Neuronal stem cell (in vitro differentiated cells): Measurements from ENCODE around the gene TCFL5.

ENCODE experiments used
- DNase-seq: peaks from one replicate; pipeline ENCODE4 v3.0.0-alpha.2; 2013; ENCODE audit warnings: low spot score
- H2AFZ ChIP-seq: one replicate; pipeline ENCODE4 v1.6.1; 2013; ENCODE audit warnings: mild to moderate bottlenecking, low read length, inconsistent platforms
- H2AK5ac ChIP-seq: 2 replicates; pipeline ENCODE4 v1.6.1; 2013; ENCODE audit warnings: low read depth, mild to moderate bottlenecking, inconsistent platforms, low read length, moderate library complexity, mixed read lengths
- H2BK120ac ChIP-seq: 2 replicates; pipeline ENCODE4 v1.6.1; 2013; ENCODE audit warnings: low read depth, mild to moderate bottlenecking, inconsistent platforms, low read length, moderate library complexity, mixed read lengths
- H2BK12ac ChIP-seq: one replicate; pipeline ENCODE4 v1.6.1; 2013; ENCODE audit warnings: low read length, inconsistent platforms
- H2BK15ac ChIP-seq: 2 replicates; pipeline ENCODE4 v1.6.1; 2013; ENCODE audit warnings: mild to moderate bottlenecking, low read length, inconsistent platforms, mixed read lengths
- H2BK5ac ChIP-seq: one replicate; pipeline ENCODE4 v1.6.1; 2013; ENCODE audit warnings: inconsistent platforms, mild to moderate bottlenecking, low read length, moderate library complexity
- H3K14ac ChIP-seq: one replicate; pipeline ENCODE4 v1.6.1; 2013; ENCODE audit warnings: low read length, inconsistent platforms
- H3K18ac ChIP-seq: 2 replicates; pipeline ENCODE4 v1.6.1; 2013; ENCODE audit warnings: low read length, inconsistent platforms
- H3K23ac ChIP-seq: 2 replicates; pipeline ENCODE4 v1.6.1; 2013; ENCODE audit warnings: low read depth, mild to moderate bottlenecking, mixed read lengths, low read length, inconsistent platforms; ENCODE audit not compliant: poor library complexity
- H3K27ac ChIP-seq: replicated peaks from 3 replicates; pipeline ENCODE4 v1.5.1; 2013; ENCODE audit warnings: low read length, inconsistent platforms
- H3K27me3 ChIP-seq, 3 experiments: 2 replicates each; pipeline ENCODE4 v1.6.1; 2013; ENCODE audit warnings: low read length in 3 of 3, mild to moderate bottlenecking in 2 of 3, inconsistent platforms in 1 of 3, low read depth in 1 of 3, mixed read lengths in 1 of 3, moderate library complexity in 1 of 3; ENCODE audit not compliant: control insufficient read depth in 3 of 3, insufficient read depth in 3 of 3
- H3K36me3 ChIP-seq, 2 donors: replicated peaks in 1 of 2; 2 replicates each; pipeline ENCODE4 v1.6.1; 2013; ENCODE audit warnings: low read length in 2 of 2; ENCODE audit not compliant: control insufficient read depth in 2 of 2, insufficient read depth in 2 of 2
- H3K4ac ChIP-seq: 2 replicates; pipeline ENCODE4 v1.6.1; 2013; ENCODE audit warnings: inconsistent platforms, mild to moderate bottlenecking, low read length, moderate library complexity
- H3K4me1 ChIP-seq, 2 donors: 1 replicate in 1 of 2; 2 replicates in 1 of 2; pipeline ENCODE4 v1.6.1; 2013; ENCODE audit warnings: low read length in 2 of 2, low read depth in 1 of 2; ENCODE audit not compliant: control insufficient read depth in 2 of 2, insufficient read depth in 1 of 2
- H3K4me2 ChIP-seq: one replicate; pipeline ENCODE4 v1.6.1; 2013; ENCODE audit warnings: mild to moderate bottlenecking, low read length, inconsistent platforms; ENCODE audit not compliant: insufficient read depth, poor library complexity, severe bottlenecking
- H3K4me3 ChIP-seq, 2 donors: 2 replicates each; pipeline ENCODE4 v1.5.1; 2013; ENCODE audit warnings: low read length in 2 of 2, mild to moderate bottlenecking in 2 of 2, inconsistent platforms in 1 of 2, moderate library complexity in 1 of 2
- H3K79me1 ChIP-seq: one replicate; pipeline ENCODE4 v1.6.1; 2013; ENCODE audit warnings: low read depth, mild to moderate bottlenecking, inconsistent platforms, low read length, moderate library complexity
- H3K9ac ChIP-seq: one replicate; pipeline ENCODE4 v1.6.1; 2013; ENCODE audit warnings: mild to moderate bottlenecking, low read depth, low read length, inconsistent platforms; ENCODE audit not compliant: poor library complexity
- H3K9me3 ChIP-seq, 2 donors: replicated peaks in 1 of 2; 2 replicates each; pipeline versions ENCODE3 to v1.6.1; 2013; ENCODE audit warnings: low read length in 2 of 2, mild to moderate bottlenecking in 2 of 2, inconsistent platforms in 1 of 2, low read depth in 1 of 2, mixed read lengths in 1 of 2, moderate library complexity in 1 of 2; ENCODE audit not compliant: control insufficient read depth in 2 of 2, insufficient read depth in 1 of 2
- H4K8ac ChIP-seq: one replicate; pipeline ENCODE4 v1.6.1; 2013; ENCODE audit warnings: low read depth, mild to moderate bottlenecking, inconsistent platforms, low read length, moderate library complexity
- H4K91ac ChIP-seq: one replicate; pipeline ENCODE4 v1.6.1; 2013; ENCODE audit warnings: low read length, low read depth, mild to moderate bottlenecking, inconsistent platforms; ENCODE audit not compliant: poor library complexity
- WGBS, 2 donors: extraction: QIAGEN DNeasy Blood & Tissue Kit; methylation state at CpG; one replicate each; pipeline ENCODE4 v1.1.7; 2013; ENCODE audit warnings: missing lambda C conversion rate in 2 of 2, mixed read lengths in 1 of 2; ENCODE audit not compliant: insufficient read length in 2 of 2, insufficient replicate concordance in 1 of 2; ENCODE audit errors: extremely low coverage in 2 of 2; 5-methylcytosine and 5-hydroxymethylcytosine counted together

Gene TCFL5

GRCh38 chr20:62807444-62808210 is 54.0 kb downstream of the TCFL5 start:
- H3K4ac ChIP-seq: no peak overlapping the region
- no CpG with 5 or more reads among the region's 23 CpGs for WGBS, 2 donors
- H3K23ac ChIP-seq: no peak overlapping the region
- H2BK120ac ChIP-seq: no peak overlapping the region
- peak overlapping the region; percentile 2 for H3K18ac ChIP-seq
- H3K14ac ChIP-seq: no peak overlapping the region
- H2AK5ac ChIP-seq: peak overlapping the region; percentile 83
- peak overlapping the region; percentile 87 for H2BK15ac ChIP-seq
- no peak overlapping the region for H3K9ac ChIP-seq
- peak overlapping the region in 1 of 2 donors; percentile 26 for H3K4me3 ChIP-seq
- H3K4me2 ChIP-seq: no peak overlapping the region
- peak overlapping the region; percentile 16 for H2BK5ac ChIP-seq
- no peak overlapping the region for H2BK12ac ChIP-seq
- no peak overlapping the region for H4K8ac ChIP-seq
- peaks cover 5% of the 10 kb centered on the region for H3K79me1 ChIP-seq
- no peaks in the 10 kb centered on the region for H3K27me3 ChIP-seq
- H3K4me1 ChIP-seq: peaks cover 15% of the 10 kb centered on the region in 2 donors
- no peak overlapping the region for H2AFZ ChIP-seq
- H3K9me3 ChIP-seq: no peaks in the 10 kb centered on the region
- H4K91ac ChIP-seq: no peak overlapping the region
- H3K27ac ChIP-seq: no peak overlapping the region
- DNase-seq: no peak
- peaks cover 14 to 48% of the 10 kb centered on the region in 2 donors for H3K36me3 ChIP-seq

- Histone ChIP-seq H2BK15ac (peak overlapping the region; percentile 42), H2BK120ac (peak overlapping the region; percentile 74), H3K27ac (no peak overlapping the region), H3K4me1 (peaks cover 15% of the 10 kb centered on the region in 2 donors), H3K4me2 (no peak overlapping the region), H3K36me3 (peaks cover 10 to 45% of the 10 kb centered on the region in 2 donors), H3K9ac (peak overlapping the region; percentile 73), H3K79me1 (peaks cover 5% of the 10 kb centered on the region), H2AK5ac (peak overlapping the region; percentile 83), H2BK12ac (peak overlapping the region; percentile 75), H3K27me3 (no peaks in the 10 kb centered on the region), H2AFZ (no peak overlapping the region), H3K18ac (peak overlapping the region; percentile 77), H3K4ac (peak overlapping the region; percentile 19), H3K4me3 (peak overlapping the region in 1 of 2 donors; percentile 99), H3K14ac (peak overlapping the region; percentile 86), H4K91ac (no peak overlapping the region), H3K9me3 (no peaks in the 10 kb centered on the region), H3K23ac (no peak overlapping the region), H4K8ac (no peak overlapping the region), H2BK5ac (no peak overlapping the region)
- WGBS, 2 donors: no CpG with 5 or more reads among the region's 11 CpGs
- DNase-seq: no peak
Observed at GRCh38 chr20:62806383-62807050, 55.1 kb downstream of the TCFL5 start.

- Histone ChIP-seq H2AFZ (peak overlapping the region; percentile 68), H2BK120ac (no peak overlapping the region), H3K79me1 (peaks cover 5% of the 10 kb centered on the region), H3K4ac (no peak overlapping the region), H3K27me3 (no peaks in the 10 kb centered on the region), H2BK5ac (peak overlapping the region; percentile 95), H4K91ac (no peak overlapping the region), H3K36me3 (peaks cover 15 to 50% of the 10 kb centered on the region in 2 donors), H3K4me2 (peak overlapping the region; percentile 86), H3K14ac (peak overlapping the region; percentile 71), H3K27ac (peak overlapping the region; percentile 46), H3K9me3 (no peaks in the 10 kb centered on the region), H3K9ac (peak overlapping the region; percentile 93), H4K8ac (no peak overlapping the region), H3K4me1 (peaks cover 15% of the 10 kb centered on the region in 2 donors), H3K4me3 (peak overlapping the region; percentile 99 to 100), H2BK12ac (no peak overlapping the region), H2BK15ac (peak overlapping the region; percentile 58), H3K23ac (peak overlapping the region; percentile 97), H2AK5ac (peak overlapping the region; percentile 96), H3K18ac (peak overlapping the region; percentile 94)
- peak; percentile 72 for DNase-seq
- no CpG with 5 or more reads among the region's 25 CpGs for WGBS, 2 donors
Observed at GRCh38 chr20:62805711-62806382, 55.8 kb downstream of the TCFL5 start.
